Stomach (tissue), 4 donors: ENCODE results near the gene STARD5.

ENCODE experiments used
- CTCF ChIP-seq, 7 experiments: fragments of 450-650 bp in 4 of 7; fragments of 200-600 bp in 3 of 7; sonication (generic) in 3 of 7; IDR thresholded peaks; one replicate each; pipeline ENCODE4 v1.5.1; 2016 to 2019; ENCODE audit warnings: antibody characterized with exemption in 7 of 7, control low read depth in 2 of 7, mild to moderate bottlenecking in 1 of 7
- POLR2A ChIP-seq, 4 donors: fragments of 450-650 bp; IDR thresholded peaks; one replicate each; pipeline ENCODE4 v1.6.1; 2016; ENCODE audit warnings: antibody characterized with exemption in 4 of 4, control low read depth in 2 of 4, mild to moderate bottlenecking in 1 of 4, moderate library complexity in 1 of 4
- POLR2AphosphoS5 ChIP-seq, 3 donors: sonication (generic); formaldehyde crosslinking; IDR thresholded peaks; one replicate each; pipeline ENCODE4 v1.6.1; 2016; ENCODE audit warnings: antibody characterized with exemption in 3 of 3

DNA sequence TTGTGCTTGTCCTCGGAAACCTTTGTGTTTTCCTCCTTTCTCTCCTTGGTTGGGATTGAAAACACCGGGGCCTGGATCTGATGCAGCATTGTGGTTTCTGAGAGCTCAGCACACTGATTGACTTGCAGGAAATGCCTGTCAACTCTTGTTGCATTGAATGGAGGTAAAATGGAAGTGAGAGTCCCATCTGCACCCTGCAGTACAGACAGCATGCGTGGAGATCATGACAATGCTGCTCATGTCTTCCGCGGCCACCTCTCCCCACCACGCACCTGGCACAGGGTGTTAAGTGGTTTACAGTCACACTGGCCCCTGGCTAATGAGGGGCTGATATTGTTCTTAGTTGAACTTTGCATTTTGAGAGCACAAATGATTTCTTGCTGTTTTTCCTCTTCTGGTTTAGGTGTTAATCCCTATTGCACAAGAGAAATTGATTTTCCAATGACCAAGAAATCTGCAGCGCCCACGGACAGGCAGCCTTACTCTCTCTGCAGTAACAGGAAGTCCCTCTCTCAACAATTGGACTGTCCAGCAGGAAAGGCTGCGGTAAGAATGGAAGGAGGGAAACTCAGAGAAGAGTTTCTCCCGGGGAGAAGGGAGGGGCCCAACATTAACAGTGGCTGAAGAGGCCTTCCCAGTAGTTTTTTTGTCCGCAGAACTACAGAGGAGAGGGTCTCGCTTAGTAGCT, 58.5 kb downstream of the STARD5 start:
- TF ChIP-seq CTCF (IDR thresholded peaks at IDR 0.05) (no peak), POLR2AphosphoS5 (IDR thresholded peaks at IDR 0.05) (no peak), POLR2A (IDR thresholded peaks at IDR 0.05) (no peak)
